HT1080 (cell line): ENCODE measurements around the gene ZBTB21. TPM values are rescaled to one million over a fixed set of nuclear protein-coding genes. Genes with fewer than 3 reads are reported as not detected.

Experiments
- DNase-seq: peaks from one replicate; pipeline ENCODE4 v3.0.0-alpha.2; 2015; ENCODE audit warnings: low read depth
- total RNA-seq: library from RNA; depleted of rRNA; stranded (reverse); fragments of >200 nt; shearing (Covaris generic); gene quantifications from 2 replicates; pipeline ENCODE4 v1.2.3, GENCODE V29; 2014

Gene ZBTB21
- total RNA-seq, 1 experiment from 2014 or later, result 8.3 TPM

DNA sequence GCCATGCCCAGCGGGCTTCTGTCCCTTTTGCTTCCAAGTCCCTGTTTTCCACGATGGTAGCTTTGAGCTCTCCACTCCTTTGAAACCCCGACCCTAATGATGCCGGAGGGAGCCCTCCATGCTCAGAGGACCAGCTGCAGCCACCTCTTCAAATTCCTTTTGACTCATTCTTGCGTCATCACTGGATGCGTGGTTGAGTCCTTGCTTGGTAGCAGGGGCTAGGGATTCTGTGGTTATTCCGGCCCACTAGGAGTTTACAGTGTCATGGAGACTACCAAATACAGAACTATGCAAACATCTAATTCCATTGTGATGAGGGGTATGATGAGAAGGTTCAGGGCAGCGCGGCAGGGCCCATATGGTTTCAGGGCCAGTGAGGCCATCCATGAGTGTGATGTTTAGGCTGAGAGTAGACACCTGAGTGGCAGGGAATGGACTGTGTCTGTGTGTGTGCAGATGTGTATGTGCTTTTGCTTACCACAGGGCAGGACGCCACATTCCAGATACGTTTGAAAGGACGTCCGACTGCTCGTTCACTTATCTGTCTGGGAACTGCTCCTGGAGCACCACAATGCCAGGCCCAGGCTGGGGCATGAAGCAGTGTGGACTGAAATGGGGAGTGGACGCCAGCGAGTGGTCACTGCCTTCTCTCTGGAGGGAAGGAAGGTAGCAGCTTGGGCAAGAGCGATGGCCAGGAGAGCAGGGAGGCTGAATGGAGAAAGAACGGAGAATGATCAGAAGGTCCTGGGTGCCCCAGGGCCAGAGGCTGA lies 30.4 kb upstream of the ZBTB21 start:
- DNase-seq, result peak; percentile 98

DNA sequence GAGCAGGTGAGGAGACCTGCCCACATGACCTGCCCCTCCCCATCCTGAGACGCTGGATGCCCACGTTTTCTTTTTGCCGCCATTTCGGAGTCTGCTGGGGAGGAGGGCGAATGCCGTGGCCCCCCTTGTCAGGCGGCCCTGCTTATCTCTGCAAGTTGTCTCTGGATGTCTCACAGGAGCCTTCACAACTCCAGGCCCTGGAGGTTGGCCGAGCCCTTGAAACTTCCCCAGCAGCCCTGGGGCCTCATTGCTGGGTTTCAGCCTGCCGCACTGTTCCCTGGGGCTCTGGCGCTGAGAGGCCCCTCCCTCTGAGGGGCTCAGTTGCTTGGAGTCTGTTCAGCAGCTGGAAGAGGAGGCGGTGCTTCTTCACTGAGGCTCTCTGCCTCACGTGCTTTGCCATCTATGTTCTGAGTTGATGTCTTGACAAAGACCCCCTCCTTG lies 29.8 kb upstream of the ZBTB21 start:
- DNase-seq, result no peak

DNA sequence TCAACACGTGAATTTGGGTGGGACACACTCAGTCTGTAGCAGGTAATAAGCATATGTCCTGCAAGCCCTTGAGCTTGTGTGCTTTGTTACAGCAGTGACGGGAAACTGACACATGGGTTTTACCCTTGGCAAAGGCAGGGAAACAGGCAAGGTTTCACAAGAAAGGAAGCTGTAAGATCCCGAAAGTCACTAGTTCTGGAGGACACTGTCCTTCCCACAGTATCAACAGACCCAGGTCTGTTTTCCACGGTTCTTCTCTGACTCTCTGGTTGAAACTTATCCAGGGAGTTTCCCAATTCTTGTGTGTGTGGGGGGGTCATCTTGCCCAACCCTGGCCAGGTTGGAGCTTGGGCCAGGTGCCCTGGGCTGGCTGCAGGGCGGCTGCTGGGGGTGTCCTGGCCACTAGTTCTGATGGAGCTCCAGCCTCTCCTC lies 29.3 kb upstream of the ZBTB21 start:
- DNase-seq, result no peak

GRCh38 chr21:42038826-42039425 lies 28.8 kb upstream of the ZBTB21 start:
- DNase-seq, result no peak

GRCh38 chr21:42038393-42038792 lies 28.2 kb upstream of the ZBTB21 start:
- no peak for DNase-seq

DNA sequence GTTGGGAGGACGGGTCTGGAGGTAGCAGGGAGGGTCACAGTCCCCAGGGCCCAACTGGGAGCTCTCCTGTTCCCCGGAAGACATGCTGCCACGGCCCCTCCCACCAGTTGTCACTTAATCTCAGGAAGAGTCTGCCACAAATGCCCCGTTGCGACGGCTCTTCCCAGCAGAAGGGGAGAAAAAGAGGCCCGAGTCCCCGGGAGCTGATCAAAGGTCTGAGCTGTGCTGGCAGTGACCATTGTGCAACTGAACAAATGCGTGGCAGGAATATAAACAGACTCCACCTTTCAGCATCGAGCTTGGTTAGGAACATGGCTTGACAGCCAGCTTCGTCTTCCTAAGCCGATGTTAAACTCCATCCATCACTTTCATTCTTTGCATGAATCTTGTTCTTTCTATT lies 27.8 kb upstream of the ZBTB21 start:
- DNase-seq, result no peak

GRCh38 chr21:42037516-42037915 lies 27.4 kb upstream of the ZBTB21 start:
- DNase-seq, result no peak

- no peak for DNase-seq
Measured at GRCh38 chr21:42036313-42036712, 26.2 kb upstream of the ZBTB21 start.

GRCh38 chr21:42032968-42033367 lies 22.8 kb upstream of the ZBTB21 start:
- DNase-seq, result no peak

- no peak for DNase-seq
Measured at GRCh38 chr21:42032266-42032665, 22.1 kb upstream of the ZBTB21 start.

DNA sequence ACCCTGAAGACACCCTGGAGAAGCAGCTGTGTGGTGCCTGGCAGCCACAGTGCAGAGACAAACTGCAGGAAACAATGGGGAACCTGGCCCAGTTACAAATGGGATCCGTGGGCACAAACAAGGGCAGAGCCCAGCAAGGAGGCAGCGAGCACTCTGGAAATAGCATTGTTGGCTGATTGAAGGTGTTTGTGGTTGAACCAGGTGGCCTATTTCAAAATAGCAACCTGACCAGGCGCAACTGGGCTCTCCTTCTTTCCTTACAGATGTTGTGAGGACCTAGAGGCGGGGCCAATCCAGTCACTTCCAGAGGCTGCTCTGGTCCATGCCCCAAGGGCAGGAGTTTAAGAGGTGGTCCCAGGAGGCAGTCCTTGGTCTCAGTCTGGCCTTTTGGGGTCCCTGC lies 21.7 kb upstream of the ZBTB21 start:
- no peak for DNase-seq

GRCh38 chr21:42031241-42031640 lies 21.1 kb upstream of the ZBTB21 start:
- DNase-seq, result no peak

GRCh38 chr21:42030311-42030710 lies 20.2 kb upstream of the ZBTB21 start:
- DNase-seq, result no peak

GRCh38 chr21:42028766-42029425 lies 18.7 kb upstream of the ZBTB21 start:
- DNase-seq, result no peak

- no peak for DNase-seq
Measured at GRCh38 chr21:42027822-42028765, 17.9 kb upstream of the ZBTB21 start.

DNA sequence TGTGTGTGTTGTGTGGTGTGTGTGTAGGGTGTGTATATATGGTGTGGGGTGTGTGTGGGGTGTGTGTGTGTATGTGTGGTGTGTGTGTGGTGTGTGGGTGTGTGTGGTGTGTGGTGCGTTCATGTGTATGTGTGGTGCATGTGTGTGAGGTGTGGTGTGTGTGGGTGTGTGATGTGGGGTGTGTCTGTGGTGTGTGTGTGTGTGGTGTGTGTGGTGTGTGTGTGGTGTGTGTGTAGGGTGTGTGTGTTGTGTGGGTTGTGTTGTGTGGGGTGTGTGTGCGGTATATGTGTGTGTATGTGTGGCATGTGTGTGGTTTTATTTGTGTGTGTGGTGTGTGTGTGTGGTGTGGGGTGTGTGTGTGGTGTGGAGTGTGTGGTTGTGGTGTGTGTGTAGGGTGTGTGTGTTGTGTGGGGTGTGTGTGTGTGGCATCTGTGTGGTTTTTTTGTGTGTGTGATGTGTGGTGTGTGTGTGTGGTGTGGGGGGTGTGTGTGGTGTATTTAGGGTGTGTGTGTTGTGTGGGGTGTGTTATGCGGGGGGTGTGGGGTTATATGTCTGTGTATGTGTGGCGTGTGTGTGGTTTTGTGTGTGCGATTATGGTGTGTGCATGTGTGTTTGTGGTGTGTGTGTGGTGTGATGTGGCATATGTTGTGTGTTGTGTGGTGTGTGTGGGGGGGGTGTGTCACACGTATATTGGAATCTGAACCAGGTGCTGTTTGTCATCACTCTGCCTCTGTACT lies 17.1 kb upstream of the ZBTB21 start:
- no peak for DNase-seq

GRCh38 chr21:42026082-42026435 lies 15.9 kb upstream of the ZBTB21 start:
- no peak for DNase-seq

- DNase-seq, result peak; percentile 35
Measured at GRCh38 chr21:42025376-42026081, 15.4 kb upstream of the ZBTB21 start.

DNA sequence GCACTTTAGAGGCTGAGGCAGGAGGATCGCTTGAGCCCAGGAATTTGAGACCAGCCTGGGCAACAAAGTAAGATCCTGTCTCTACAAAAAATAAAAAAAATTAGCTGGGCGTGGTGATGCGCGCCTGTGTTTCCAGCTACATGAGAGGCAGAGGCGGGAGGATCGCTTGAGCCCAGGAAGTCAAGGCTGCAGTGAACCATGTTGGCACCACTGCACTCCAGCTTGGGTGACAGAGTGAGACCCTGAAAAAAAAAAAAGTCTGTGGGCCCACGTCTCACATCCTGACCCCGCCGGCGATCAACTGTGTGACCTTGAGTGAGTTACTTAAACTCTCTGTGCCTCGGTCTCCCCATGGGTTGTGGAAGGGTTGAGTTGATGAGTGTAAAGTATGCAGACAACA lies 12.7 kb upstream of the ZBTB21 start:
- no peak for DNase-seq

- no peak for DNase-seq
Measured at GRCh38 chr21:42022091-42022430, 11.9 kb upstream of the ZBTB21 start.
